Activated CD4-positive, alpha-beta T cell treated with anti-CD3 and anti-CD28 coated beads for 4 hours (primary cell): ENCODE data around the gene RYR1.

Experiments used
- DNase-seq, 2 donors: peaks; one replicate each; pipeline ENCODE4 v3.0.0-alpha.2; 2020

RYR1 gene

GRCh38 chr19:38519168-38519567, 85.7 kb downstream of the RYR1 start:
- no peak for DNase-seq

DNA sequence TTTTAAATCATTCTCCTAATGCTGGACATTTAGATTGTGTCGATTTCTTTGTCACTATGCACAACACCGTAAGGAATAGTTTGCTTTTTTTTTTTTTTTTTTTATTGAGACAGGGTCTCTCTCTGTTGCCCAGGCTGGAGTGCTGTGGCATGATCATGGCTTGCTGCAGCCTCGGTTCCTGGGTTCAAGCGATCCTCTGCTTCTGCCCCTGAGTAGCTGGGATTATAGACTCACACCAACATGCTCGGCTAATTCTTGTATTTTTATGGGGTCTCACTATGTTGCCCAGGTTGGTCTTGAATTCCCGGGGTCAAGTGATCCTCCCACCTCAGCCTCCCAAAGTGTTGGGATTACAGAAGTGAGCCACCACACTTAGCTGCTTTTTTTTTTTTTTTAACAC, 86.5 kb downstream of the RYR1 start:
- DNase-seq: no peak

DNA sequence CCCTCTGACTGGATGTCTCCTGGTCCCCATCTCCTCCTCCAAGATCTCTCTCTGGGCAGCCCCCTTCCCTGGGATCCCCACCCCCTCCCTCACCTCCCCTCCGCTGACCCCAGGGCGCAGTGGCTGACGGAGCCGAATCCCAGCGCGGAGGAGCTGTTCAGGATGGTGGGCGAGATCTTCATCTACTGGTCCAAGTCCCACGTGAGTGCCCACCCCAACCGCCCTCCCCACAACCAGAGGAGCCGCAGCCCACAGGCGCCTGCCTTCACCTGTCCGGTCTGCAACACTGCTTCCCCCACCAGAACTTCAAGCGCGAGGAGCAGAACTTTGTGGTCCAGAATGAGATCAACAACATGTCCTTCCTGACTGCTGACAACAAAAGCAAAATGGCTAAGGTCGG, 89.4 kb downstream of the RYR1 start:
- no peak for DNase-seq

GRCh38 chr19:38523319-38523718, 89.8 kb downstream of the RYR1 start:
- DNase-seq: no peak

DNA sequence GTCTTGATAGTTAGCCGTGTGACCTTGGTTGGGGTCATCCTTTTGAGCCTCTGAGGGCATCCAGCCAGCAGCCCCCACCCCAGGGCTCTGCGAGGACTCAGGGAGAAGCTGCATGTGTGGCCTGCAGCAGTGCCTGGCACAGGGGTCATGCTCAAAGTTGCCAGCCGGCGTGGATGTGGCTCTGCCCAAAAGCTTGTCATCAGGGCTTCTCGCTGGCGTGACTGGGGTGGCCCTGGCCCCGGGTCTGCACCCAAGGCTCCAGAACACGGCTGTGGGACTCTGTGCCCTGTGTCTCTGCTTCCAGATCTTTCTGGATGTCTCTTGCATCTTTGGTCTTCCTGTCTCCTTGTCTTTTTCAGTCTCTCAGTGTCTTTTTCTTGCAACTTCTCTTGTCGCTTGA, 90.9 kb downstream of the RYR1 start:
- no peak for DNase-seq

DNA sequence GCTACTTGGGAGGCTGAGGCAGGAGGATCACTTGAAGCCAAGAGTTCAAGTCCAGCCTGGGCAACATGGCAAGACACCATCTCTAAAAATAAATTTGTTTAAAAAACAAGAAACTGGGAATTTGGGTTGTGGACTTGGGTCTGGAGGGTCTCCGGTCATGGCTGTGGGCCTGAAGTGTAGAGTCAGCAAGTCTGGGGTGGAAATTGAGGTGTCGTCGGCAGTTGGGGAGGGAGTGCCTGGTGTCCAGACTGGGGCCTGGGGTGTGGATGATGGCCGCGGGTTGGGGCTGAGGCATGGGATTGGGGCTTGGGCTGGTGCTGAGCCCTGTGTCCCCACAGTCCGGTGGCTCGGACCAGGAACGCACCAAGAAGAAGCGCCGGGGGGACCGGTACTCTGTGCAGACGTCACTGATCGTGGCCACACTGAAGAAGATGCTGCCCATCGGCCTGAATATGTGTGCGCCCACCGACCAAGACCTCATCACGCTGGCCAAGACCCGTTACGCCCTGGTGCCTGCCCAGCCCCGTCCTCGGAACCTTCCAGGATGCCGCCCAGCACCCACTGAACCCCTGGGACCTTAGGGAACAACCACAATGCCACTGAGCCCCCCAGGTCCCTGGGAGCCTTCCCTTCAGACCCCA, 91.6 kb downstream of the RYR1 start:
- no peak for DNase-seq

DNA sequence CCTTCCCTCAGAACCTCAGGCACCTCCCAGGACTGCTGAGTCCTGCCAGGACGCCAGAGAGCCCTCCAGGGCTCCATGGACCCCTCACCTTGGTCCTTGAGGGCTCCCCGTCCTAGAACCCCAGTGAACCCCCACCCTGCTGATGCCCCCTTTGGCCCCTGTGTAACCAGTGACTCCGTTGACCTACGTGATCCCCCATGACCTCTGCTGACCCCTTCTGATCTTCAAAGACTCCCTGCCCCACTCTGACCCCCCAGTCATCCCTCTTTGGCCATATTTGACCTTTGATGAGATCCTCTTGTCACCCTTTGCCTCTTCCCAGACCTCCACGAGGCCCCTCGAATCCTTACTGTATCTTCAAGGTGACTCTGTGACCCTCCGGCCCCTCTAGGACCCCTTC, 92.9 kb downstream of the RYR1 start:
- no peak for DNase-seq

- no peak for DNase-seq
These were observed 94.1 kb downstream of the RYR1 start for GRCh38 chr19:38527466-38528136.

GRCh38 chr19:38528213-38528755, 94.8 kb downstream of the RYR1 start:
- DNase-seq: no peak

DNA sequence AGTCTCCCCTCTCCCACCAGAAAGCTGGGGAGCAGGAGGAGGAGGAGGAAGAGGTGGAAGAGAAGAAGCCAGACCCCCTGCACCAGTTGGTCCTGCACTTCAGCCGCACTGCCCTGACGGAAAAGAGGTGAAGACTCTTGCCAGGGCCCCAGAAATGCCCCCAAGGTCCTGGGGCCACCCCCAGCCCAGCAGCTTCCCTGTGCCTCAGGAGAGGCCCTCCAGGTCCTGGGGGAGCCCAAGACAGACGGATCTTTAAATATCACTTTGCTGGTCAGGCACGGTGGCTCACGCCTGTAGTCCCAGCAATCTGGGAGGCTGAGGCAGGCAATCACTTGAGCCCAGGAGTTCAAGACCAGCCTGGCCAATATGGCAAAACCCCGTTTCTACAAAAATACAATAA, 95.4 kb downstream of the RYR1 start:
- DNase-seq: no peak

GRCh38 chr19:38531515-38531914, 98.0 kb downstream of the RYR1 start:
- DNase-seq: no peak

- DNase-seq: no peak
These were observed 99.4 kb downstream of the RYR1 start for GRCh38 chr19:38532939-38533338.

DNA sequence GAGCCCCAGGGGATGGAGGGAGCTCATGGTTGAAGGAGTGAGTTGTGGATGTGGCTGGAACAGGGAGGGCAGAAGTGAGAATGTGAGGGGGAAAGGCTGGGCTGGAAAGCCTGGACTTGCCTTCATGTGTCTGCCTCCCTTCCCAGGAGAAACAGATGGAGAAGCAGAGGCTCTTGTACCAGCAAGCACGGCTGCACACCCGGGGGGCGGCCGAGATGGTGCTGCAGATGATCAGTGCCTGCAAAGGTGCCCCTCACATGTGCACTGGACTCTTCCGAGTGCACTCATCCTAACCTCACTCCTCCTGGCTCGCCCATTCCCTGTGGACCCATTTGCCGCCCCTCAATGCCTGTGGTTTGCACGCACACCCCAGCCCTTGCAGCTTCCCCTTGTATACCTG, 101.1 kb downstream of the RYR1 start:
- DNase-seq: no peak

- DNase-seq: no peak
These were observed 101.7 kb downstream of the RYR1 start for GRCh38 chr19:38535212-38535611.

GRCh38 chr19:38537071-38537936, 103.8 kb downstream of the RYR1 start:
- DNase-seq: no peak

- no peak for DNase-seq
These were observed 104.9 kb downstream of the RYR1 start for GRCh38 chr19:38538386-38538785.

GRCh38 chr19:38538793-38539528, 105.5 kb downstream of the RYR1 start:
- peak; percentile 39 to 46 for DNase-seq

DNA sequence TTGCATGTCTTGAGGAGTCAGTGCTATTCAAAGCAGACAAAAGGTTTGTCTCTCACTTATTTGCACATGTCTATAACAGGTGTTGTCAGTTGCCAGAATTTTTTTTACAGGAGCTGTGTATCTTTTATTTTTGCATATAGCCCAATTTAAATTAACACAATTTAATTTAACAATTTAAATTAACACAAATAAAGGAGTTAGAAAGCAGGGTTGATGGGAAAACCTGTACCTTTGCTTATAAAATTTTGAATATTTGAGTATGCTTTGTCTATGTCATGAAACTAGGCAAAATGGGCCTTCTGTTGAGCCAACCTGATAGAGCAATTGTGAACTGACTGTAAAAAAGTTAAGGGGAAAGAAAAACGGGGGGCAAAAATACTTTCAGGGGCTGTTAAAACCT, 106.3 kb downstream of the RYR1 start:
- no peak for DNase-seq

DNA sequence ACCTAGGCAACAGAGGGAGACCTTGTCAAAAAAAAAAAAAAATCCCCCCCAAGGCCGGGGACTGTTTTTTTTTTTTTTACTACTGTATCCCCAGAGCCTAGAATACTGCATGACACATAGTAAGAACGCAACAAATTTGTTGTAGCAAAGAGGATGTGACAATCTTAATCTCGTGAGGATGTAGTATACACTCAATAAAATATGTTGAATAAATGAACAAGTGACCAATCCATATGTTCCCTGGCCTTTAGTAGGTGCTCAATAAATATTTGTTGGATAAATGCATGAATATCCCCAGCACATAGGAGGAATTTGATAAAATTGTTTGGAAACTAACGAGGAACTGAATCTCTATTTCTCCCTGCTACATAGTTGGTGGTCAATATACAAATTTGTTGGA, 108.5 kb downstream of the RYR1 start:
- no peak for DNase-seq

- DNase-seq: no peak
These were observed 109.9 kb downstream of the RYR1 start for GRCh38 chr19:38543286-38543806.

DNA sequence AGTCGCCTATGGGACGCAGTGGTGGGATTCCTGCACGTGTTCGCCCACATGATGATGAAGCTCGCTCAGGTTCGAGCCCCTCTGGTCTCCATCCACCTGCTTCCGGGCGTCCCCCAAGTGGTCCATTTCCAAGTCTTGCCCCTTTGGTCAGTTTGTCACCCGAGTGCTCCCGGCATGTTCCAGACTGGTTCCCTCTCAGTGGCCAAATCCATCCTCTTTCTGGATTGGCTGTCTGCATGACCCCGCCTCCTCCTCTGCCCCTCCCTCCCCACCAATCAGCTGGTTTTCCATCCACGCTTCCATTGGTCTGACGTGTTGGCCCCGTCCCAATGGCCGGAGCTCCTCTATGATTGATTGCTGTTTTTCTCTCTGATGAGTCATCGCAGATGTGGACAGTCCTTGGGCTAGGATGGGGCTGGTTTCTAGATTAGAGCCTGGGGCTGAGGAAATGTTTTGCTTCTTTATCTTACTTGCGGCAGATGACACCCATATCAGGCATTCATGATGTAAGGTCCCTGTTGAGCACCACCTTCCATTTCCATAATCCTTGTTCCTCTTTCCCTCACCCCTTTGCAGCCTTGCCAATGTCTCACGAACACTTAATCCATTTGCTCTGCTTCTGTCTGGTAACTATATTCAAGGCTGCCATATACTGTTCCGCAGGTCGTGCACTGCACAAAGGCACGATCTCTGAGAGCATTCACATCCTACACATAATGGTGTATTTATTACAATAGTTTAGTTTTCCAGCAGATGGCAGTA, 110.5 kb downstream of the RYR1 start:
- peak in 1 of 2 donors; percentile 30 for DNase-seq
